GM08714 (cell line): ENCODE results near the gene SH3PXD2A.

Experiments
- H3K4me3 ChIP-seq: fragments of 200-500 bp; sonication (Bioruptor generic); 2 replicates; pipeline ENCODE4 v1.5.1; 2014; ENCODE audit warnings: mild to moderate bottlenecking, low read length, inconsistent platforms
- ZNF274 ChIP-seq: IDR thresholded peaks from 2 replicates; pipeline ENCODE4 v1.6.1; 2012; ENCODE audit warnings: mild to moderate bottlenecking, low read depth, low read length

The SH3PXD2A gene

DNA sequence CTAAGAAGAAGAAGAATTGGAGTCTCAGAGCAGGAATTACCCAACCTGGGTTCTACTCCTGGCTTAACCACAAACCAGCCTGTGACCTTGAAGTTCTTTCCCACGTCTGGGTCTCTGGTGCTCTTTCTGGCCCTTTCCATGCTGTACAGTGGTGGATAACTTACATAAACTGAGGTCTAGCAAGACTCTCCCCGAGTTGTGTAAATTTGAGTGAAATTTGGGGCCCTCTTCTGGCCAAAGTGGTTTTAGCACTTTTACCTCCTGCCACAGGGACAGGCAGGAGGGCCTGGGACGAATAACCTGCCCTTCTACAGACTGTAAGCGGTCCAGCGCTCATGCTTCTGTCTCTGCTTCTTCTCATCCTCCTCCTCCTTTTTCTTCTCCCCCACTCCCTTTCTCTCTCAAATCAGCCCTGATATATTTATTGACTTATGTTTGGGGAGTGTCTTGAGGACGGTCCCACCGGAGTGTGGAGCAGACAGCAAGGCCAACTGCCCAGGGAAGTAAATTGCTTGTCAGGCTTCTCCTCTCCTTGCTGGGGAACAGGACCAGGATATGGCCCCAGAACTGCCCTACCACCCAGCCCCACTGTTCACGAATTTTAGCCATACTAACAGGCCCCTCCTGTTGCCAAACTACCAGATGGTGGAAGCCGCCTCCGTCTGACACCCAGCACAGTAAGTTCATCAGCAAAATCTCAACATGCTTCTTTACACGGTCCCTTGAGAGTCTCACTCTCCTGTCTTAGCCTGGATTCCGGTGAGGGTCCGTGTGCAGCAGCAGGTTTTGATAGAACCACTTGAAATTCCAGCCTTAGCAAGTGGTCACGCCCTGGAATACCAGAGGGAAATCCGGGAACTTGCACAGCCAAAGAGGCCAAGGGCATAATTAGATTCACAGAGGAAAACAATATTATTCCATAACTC, 4.0 kb upstream of the SH3PXD2A start:
- TF ChIP-seq ZNF274: no peak
- no peak overlapping the region for H3K4me3 ChIP-seq

DNA sequence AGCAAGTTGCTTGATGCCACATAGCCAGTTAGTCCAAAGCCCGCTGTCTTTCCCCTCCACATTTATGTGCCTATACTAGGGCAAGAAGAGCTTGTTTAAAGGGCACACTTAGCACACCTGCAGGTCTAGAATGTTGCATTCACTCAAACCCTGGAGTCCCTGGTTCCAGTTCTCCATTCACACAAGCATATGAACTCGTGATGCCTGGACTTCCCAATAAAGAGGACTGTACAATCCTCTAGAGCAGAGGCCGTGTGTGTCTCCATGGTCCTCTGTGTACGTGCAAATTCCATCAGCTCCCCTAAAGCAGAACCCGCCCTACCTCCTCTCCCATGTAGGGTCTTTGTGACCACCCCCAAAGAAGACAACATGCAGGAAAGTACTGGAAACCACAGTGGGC, 3.0 kb upstream of the SH3PXD2A start:
- no peak overlapping the region for H3K4me3 ChIP-seq
- TF ChIP-seq ZNF274: no peak

DNA sequence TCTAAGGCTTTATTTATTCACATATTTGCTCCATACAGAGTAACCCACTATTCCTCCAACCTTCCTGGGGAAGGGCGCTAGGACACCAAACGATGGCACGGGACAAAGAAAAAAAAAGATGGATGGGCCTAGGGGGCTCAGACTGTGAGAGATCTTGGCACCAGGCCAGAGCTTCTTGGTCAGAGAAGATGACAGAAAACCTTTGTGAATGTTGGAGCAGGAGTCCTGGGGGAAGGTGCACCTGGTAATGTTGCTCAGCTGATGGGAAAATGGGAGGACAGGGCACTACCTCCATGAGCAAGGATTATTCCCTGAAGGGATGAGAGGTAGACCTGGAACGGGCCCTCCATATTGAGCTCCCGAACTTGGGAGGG, 1.4 kb upstream of the SH3PXD2A start:
- no peak overlapping the region for H3K4me3 ChIP-seq

DNA sequence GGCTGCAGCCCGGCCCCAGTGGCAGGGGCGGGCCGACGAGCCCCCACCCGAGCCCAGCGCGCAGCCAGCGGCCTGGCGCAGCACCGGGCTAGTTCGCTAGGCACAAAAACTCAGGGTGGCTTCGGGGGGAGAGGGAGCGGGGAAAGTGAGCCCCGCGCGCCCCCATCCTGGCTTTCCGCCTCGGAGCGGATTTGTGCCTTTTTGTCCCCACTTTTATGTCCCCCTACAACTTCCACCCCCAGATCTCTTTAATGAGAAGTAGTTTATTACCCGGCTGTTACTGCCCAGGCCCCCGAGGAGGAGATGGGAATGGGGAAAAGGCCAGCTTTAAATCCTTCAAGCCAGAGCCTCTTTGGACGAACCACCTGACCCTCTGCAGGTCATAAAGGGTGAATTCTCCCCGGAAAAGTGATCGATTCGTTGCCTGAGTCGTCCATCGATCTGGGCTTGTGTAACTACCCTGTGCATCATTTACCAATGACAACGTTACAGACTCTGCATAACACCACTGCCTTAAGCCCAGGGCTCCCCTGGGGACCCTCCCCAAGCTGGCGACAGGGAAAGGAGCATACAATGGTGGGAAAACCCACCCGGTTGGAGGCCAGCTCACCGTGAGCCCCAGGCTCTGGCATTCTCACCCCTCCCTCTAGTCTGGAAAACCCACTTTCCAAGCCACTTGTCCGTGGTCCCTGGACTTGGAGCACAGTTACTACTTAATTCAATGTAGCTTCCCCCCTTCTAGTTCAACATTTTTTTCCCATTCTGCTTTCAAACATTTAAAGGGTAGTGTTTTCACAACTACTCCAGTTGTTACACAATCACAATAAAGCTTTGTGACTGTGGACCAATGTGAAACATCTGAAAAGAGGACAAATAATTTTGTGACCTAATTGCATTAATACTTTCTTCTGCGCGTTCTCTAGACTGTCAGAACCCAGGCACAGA, 748 bp upstream of the SH3PXD2A start:
- no peak for TF ChIP-seq ZNF274

More for the DNA sequence above, 1.4 kb upstream of the SH3PXD2A start:
- no peak for TF ChIP-seq ZNF274

DNA sequence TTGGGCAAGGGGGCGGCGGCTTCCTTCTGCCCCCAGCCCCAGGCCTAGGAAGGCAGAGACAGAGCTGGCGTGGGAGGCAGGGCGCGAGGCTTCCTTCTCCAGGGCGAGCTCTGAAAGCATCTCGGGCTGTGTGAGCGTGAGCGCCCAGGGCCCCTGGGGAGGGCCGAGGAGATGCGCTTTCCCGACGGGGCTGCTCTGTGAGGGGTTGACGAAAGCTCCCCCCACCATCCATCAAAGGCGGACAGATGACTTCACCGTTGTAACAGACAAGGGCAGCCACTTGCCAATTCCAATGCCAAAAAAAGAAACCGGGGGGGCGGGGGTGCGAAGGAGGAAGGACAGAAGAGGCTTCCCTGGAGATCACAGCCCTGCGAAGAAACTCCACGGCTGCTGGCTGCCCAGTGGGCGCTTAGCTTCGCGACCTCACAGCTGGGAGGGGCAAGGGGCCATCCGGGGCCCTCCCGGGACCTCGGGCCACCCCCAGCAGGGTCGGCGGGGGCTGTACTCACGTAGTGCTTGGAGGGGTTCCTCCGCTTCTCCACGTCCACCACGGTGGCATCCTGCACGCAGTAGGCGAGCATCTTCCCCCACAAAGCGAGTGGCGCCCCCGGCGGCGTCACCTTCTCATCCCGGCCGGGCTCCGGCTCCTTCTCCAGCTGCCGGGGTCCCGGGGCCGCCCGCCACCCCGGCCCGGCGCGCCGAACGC, 537 bp downstream of the SH3PXD2A start:
- H3K4me3 ChIP-seq: peak overlapping the region; percentile 32
- TF ChIP-seq ZNF274: no peak

More for the DNA sequence above, 748 bp upstream of the SH3PXD2A start:
- H3K4me3 ChIP-seq: no peak overlapping the region

DNA sequence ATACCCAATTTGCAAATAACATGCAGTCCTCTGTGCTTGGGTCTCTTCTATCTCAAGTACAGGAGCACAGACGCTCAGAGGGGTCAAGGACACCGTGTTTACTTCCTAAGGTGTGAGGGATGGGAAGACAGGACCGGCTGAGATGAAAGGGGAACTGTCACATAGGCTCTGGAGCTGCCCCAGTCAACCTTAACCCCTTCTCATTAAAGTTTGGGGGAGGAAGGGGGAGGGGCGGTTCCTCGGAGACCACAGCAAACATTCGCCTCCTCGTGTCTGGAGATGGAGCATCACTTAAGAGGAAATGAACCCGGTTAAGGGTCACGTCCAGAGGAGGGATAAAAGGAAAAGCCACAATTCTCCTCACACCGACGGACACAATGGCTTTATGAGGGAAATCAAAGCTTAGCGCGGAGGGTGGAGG, 1.1 kb downstream of the SH3PXD2A start:
- TF ChIP-seq ZNF274: no peak

DNA sequence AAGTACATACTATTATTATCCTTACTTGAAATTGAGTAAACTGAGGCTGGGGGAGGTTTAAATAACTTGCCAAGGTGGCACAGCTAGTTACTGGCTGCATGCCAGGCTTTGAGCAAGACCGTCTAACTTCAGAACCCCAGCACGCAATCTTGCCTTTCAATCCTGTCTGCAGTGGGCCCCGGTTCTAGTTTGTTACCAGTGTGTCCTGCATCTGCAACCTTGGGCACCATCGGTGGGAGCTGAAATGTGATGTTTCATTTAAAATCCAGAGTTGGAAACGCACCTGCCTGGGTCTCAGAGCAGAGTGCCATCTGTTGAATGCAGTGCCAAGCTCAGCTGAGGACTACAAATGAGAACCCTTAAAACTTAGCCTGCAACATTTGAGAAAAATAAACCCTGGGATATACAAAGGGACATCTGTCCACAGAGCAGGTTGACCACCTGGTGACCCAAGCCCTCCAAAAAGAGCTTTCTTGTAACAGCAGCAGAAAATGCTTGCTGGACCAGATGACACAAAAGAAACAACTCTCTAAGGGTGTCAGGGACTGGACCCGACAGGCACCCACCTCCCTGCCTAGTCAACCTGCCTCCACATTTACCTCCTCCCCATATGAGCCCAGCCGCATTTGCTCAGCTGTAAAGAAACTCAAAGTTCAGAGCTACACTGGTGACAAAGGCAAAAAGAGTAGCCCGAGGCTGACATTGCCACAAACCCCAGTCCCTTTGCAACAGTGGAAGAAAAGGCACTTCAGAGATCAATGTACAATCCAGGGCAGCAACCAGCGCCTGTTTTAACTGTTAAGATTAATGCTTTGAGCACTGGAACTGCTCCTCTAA, 1.7 kb downstream of the SH3PXD2A start:
- no peak for TF ChIP-seq ZNF274
- no peak overlapping the region for H3K4me3 ChIP-seq

More for the DNA sequence above, 1.1 kb downstream of the SH3PXD2A start:
- H3K4me3 ChIP-seq: no peak overlapping the region

DNA sequence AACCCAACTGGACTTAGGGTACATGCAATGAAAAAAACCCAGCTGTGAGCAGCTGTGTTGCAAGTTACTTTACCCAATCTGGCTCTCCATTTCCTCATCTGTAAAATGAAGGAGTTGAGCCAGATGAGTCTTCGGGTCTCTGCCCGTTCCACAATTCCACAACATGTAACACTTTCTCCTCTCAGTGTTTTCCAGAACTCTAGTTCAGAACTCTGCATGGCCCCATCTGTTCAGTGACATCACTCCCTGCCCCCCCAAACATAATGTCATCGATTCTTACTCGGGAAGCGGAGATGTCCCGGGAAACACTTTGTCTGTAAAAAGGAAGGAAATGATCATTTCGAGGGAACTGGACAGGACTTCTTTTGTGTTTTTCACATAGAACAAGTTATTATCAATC, 2.5 kb downstream of the SH3PXD2A start:
- H3K4me3 ChIP-seq: no peak overlapping the region
- TF ChIP-seq ZNF274: no peak

DNA sequence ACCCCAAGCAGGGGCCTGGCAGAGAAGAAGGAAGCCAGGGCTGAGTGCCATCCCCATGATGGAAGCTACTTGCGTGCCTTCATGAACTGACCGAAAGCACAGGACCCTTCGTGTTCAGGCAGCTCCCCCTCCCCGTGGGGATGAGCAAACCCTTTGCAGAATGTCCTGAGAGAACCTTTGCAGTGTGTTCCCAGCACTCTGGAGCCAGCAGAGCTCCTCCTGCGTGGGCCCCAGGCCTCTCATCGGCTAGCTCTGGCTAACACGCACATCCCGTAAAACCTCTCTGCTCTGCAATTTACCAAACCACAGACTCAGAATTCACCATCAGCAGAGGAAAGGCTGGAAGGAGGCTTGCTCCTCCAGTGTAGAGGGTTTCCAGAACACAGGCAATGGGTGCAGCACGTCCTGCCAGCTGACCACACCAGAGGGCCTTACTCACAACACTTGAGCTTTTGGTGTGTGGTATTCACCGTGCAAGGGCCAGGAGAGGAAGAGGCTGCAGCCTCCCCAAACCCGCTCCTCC, 3.1 kb downstream of the SH3PXD2A start:
- TF ChIP-seq ZNF274: no peak
- no peak overlapping the region for H3K4me3 ChIP-seq

DNA sequence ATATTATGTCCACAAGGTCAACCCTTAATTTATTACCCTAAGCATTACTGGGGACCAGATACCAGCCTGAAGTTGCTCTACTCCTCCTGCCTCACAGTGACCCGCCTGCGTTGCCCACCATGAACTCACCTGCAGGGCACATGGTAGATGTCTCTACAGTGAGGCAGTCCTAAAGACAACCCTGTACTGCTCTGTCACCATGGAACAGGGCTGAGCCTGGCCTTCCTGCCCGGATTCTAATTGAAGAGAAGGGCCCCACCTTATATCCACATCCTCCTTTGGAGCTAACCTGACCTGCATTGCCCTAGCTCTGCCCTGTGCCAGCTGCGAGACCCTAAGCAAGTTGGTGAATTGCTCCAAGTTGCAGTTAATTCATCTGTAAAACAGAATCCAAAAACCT, 4.1 kb downstream of the SH3PXD2A start:
- no peak overlapping the region for H3K4me3 ChIP-seq
- TF ChIP-seq ZNF274: no peak

DNA sequence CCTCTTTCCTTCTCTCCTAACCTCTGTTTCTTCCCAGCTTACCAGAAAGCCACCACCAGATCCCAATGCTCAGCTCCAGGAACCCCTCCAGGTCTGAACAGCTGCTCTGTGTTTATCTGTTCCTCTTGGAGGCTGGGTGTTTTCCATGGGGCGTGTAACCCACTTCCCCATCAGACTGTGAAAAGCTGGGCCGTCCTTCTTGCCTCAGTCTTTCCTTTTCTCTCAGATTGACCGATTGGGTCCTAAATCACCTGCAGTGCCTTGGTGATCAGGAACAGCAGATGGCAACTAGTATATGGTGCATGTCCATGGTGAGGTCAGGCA, 4.8 kb downstream of the SH3PXD2A start:
- no peak for TF ChIP-seq ZNF274
- no peak overlapping the region for H3K4me3 ChIP-seq

DNA sequence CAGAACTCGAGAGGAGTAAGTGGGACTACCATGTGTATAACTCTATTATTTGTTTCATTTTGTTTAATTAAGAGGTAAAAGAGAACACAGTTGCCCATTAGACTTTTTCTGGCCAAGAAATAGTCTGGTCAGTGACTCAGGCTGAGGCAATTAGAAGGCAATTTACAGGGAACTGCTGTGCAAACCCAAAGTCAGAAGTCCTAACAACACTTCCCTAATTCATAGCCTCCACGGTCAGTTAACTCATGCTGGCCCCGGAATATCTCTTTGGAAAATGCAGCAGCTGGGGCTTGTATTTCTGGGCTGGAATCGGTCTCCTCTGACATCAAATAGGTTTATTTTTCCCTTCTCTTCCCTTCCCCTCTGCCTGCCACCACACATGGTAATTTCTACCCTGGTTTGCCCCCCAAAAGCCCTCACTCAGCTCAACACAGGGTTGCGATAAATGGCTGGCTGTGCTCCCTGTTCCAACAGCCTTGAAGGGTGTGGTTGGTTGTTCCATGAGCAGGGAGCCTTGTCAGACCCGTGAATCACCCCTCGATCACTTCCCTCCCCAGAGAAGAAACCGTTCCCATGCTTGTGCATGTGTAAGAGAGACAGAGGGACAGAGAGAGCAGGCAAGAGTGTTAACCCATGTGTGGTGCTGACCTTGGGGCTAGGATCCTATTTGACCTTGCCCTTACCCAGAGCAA, 5.3 kb downstream of the SH3PXD2A start:
- no peak for TF ChIP-seq ZNF274
- H3K4me3 ChIP-seq: no peak overlapping the region
